ENCODE measurements around the gene TOGARAM1.

TOGARAM1 gene

GRCh38 chr14:45094275-45094674 is 132.3 kb downstream of the TOGARAM1 start:
- DNase-seq (ENCODE audit: low spot score) = no peak

GRCh38 chr14:45095143-45095542 is 133.2 kb downstream of the TOGARAM1 start:
- no peak for DNase-seq (ENCODE audit: low spot score)

GRCh38 chr14:45096218-45096617 is 134.2 kb downstream of the TOGARAM1 start:
- DNase-seq (ENCODE audit: low spot score) = no peak

GRCh38 chr14:45103806-45104205 is 141.8 kb downstream of the TOGARAM1 start:
- DNase-seq (ENCODE audit: low spot score) = no peak

GRCh38 chr14:45104561-45104960 is 142.6 kb downstream of the TOGARAM1 start:
- no peak for DNase-seq (ENCODE audit: low spot score)

GRCh38 chr14:45112896-45113781 is 151.1 kb downstream of the TOGARAM1 start:
- no peak for DNase-seq (ENCODE audit: low spot score)

- DNase-seq (ENCODE audit: low spot score) = no peak
These were observed 152.3 kb downstream of the TOGARAM1 start for GRCh38 chr14:45114327-45114726.

- no peak for DNase-seq (ENCODE audit: low spot score)
These were observed 156.6 kb downstream of the TOGARAM1 start for GRCh38 chr14:45118594-45118993.

GRCh38 chr14:45120096-45120495 is 158.1 kb downstream of the TOGARAM1 start:
- no peak for DNase-seq (ENCODE audit: low spot score)

- DNase-seq (ENCODE audit: low spot score) = no peak
These were observed 161.3 kb downstream of the TOGARAM1 start for GRCh38 chr14:45123271-45123670.
